Activated CD8-positive, alpha-beta memory T cell treated with anti-CD3 and anti-CD28 coated beads for 36 hours (primary cell): Measurements from ENCODE around the gene PRPSAP2. TPM values are rescaled to one million over a fixed set of nuclear protein-coding genes. Genes with fewer than 3 reads are reported as not detected.
"Not testable (repeated sequence)": the region's sequence is repeated elsewhere in the genome, so short reads cannot be mapped to it uniquely, and the experiment has no call there.

ENCODE experiments used
- CTCF ChIA-PET: fragments of 350-600 bp; sonication (Branson Sonifier 250); formaldehyde crosslinking; loops from one replicate; lab custom pipeline; 2021; ENCODE audit warnings: antibody characterized with exemption; lab: Charles Lee
- POLR2A ChIA-PET: fragments of 350-600 bp; sonication (Branson Sonifier 250); formaldehyde crosslinking; loops from one replicate; lab custom pipeline; 2021; ENCODE audit warnings: antibody characterized with exemption; lab: Charles Lee
- total RNA-seq, 2 experiments: library from RNA; stranded (reverse); gene quantifications; one replicate each; pipeline ENCODE4 v1.2.3, GENCODE V29; 2021

Gene PRPSAP2
- total RNA-seq, 2 experiments from 2014 or later = 60.0 to 60.3 TPM

- ChIA-PET CTCF (no interaction called here), POLR2A (no interaction called here)
Measured at GRCh38 chr17:18877104-18877645, 19.2 kb downstream of the PRPSAP2 start.

- POLR2A ChIA-PET = no interaction called here
Measured at GRCh38 chr17:18888766-18889290, 30.9 kb downstream of the PRPSAP2 start.

GRCh38 chr17:18889658-18890057 lies 31.7 kb downstream of the PRPSAP2 start:
- ChIA-PET CTCF (no interaction called here), POLR2A (no interaction called here)

More at GRCh38 chr17:18888766-18889290, 30.9 kb downstream of the PRPSAP2 start:
- CTCF ChIA-PET = no interaction called here

- POLR2A ChIA-PET = no interaction called here
- CTCF ChIA-PET = no interaction called here
Measured at GRCh38 chr17:18891541-18891940, 33.6 kb downstream of the PRPSAP2 start.

GRCh38 chr17:18896146-18896545 lies 38.2 kb downstream of the PRPSAP2 start:
- ChIA-PET POLR2A (no interaction called here), CTCF (interaction anchor here (0.7 kb wide), 1 partner anchor 855 kb away, joined by 4 read pairs; no protein-coding TSS in a partner anchor)

GRCh38 chr17:18896947-18897346 lies 39.0 kb downstream of the PRPSAP2 start:
- POLR2A ChIA-PET = no interaction called here
- CTCF ChIA-PET = no interaction called here

GRCh38 chr17:18904482-18904881 lies 46.6 kb downstream of the PRPSAP2 start:
- ChIA-PET CTCF (no interaction called here), POLR2A (no interaction called here)

GRCh38 chr17:18905226-18905625 lies 47.3 kb downstream of the PRPSAP2 start:
- ChIA-PET CTCF (no interaction called here), POLR2A (no interaction called here)

GRCh38 chr17:18910326-18910725 lies 52.4 kb downstream of the PRPSAP2 start:
- CTCF ChIA-PET = no interaction called here
- POLR2A ChIA-PET = no interaction called here

- ChIA-PET POLR2A (no interaction called here), CTCF (no interaction called here)
Measured at GRCh38 chr17:18910881-18911280, 53.0 kb downstream of the PRPSAP2 start.

GRCh38 chr17:18916816-18917500 lies 59.0 kb downstream of the PRPSAP2 start:
- POLR2A ChIA-PET = no interaction called here

GRCh38 chr17:18917506-18918032 lies 59.6 kb downstream of the PRPSAP2 start:
- ChIA-PET CTCF (interaction anchor here (0.9 kb wide), 1 partner anchor 16 kb away, joined by 3 read pairs; no protein-coding TSS in a partner anchor), POLR2A (no interaction called here)

More at GRCh38 chr17:18916816-18917500, 59.0 kb downstream of the PRPSAP2 start:
- CTCF ChIA-PET = no interaction called here

GRCh38 chr17:18919963-18920362 lies 62.0 kb downstream of the PRPSAP2 start:
- ChIA-PET CTCF (no interaction called here), POLR2A (no interaction called here)

- ChIA-PET POLR2A (interaction anchor here (0.7 kb wide), 1 partner anchor 23 kb away, joined by 3 read pairs; no protein-coding TSS in a partner anchor), CTCF (interaction anchor here (0.6 kb wide), 1 partner anchor 49 kb away, joined by 3 read pairs; no protein-coding TSS in a partner anchor)
Measured at GRCh38 chr17:18920911-18921441, 63.0 kb downstream of the PRPSAP2 start.

- POLR2A ChIA-PET = no interaction called here
- CTCF ChIA-PET = no interaction called here
Measured at GRCh38 chr17:18921485-18921884, 63.6 kb downstream of the PRPSAP2 start.

- POLR2A ChIA-PET = no interaction called here
- CTCF ChIA-PET = interaction anchor here (0.7 kb wide), 1 partner anchor 61 kb away, joined by 3 read pairs; no protein-coding TSS in a partner anchor
Measured at GRCh38 chr17:18921912-18922451, 64.1 kb downstream of the PRPSAP2 start.

- CTCF ChIA-PET = interaction anchor here (0.7 kb wide), 1 partner anchor 61 kb away, joined by 3 read pairs; no protein-coding TSS in a partner anchor
- POLR2A ChIA-PET = not testable (repeated sequence)
Measured at GRCh38 chr17:18922596-18922995, 64.7 kb downstream of the PRPSAP2 start.

GRCh38 chr17:18925187-18925586 lies 67.3 kb downstream of the PRPSAP2 start:
- CTCF ChIA-PET = no interaction called here
- POLR2A ChIA-PET = no interaction called here

GRCh38 chr17:18928628-18929125 lies 70.7 kb downstream of the PRPSAP2 start:
- POLR2A ChIA-PET = no interaction called here
- CTCF ChIA-PET = no interaction called here
